Spleen (tissue), 7 donors: Measurements from ENCODE around the gene TRIM65.

Experiments used
- POLR2A ChIP-seq, 3 donors: fragments of 450-650 bp; IDR thresholded peaks; one replicate each; pipeline ENCODE4 v1.5.1; 2017; ENCODE audit warnings: antibody characterized with exemption in 3 of 3, mild to moderate bottlenecking in 1 of 3
- TF ChIP-seq, protein P1 (sequence below), 11 experiments: fragments of 200-600 bp in 7 of 11; fragments of 450-650 bp in 4 of 11; sonication (generic) in 4 of 11; IDR thresholded peaks in 8 of 11; conservative IDR thresholded peaks in 3 of 11; 1 replicate in 7 of 11; 2 replicates in 4 of 11; pipeline versions ENCODE4 v1.4.0 to v1.8.0; 2016 to 2021; ENCODE audit warnings: antibody characterized with exemption in 11 of 11, inconsistent platforms in 4 of 11, mild to moderate bottlenecking in 1 of 11
- donor health status: DM: no; HTN: no; CAD: no; lungs with moderate emphysema.
- donor health status: DM: no; HTN: no; CAD: no.
- donor health status: DM: no; HTN: no; CAD: no.

DNA sequence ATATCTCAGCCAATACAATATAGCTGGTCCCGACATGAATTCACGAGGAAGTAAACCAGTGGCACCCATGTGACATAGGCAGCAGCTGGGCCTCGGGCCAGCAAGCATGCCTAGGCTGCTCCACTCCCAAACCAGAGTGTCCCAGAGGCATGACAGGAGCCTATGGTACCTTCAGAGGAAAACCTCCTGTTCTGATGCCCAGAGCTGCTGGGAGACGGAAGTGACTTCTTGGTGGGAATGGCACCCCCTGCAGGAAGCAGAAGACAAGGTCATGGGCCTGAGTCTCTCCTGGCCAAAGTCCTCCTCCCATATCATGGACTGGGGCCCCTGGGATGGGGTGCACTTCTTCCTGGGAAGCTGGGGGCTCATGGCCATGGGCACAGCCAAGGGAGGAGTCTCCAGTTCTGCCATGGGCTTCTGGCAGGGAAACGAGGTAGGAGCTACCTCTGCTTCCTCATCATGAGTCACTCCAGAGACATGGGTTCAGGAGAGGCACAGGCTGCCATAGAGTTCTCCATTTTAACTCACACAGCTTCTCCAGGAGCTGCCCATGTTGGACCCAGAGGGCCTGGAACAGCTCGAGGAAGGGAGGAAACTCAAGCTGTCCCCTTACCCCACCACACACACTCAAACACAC is 30.7 kb upstream of the TRIM65 start:
- TF ChIP-seq, protein P1, sequence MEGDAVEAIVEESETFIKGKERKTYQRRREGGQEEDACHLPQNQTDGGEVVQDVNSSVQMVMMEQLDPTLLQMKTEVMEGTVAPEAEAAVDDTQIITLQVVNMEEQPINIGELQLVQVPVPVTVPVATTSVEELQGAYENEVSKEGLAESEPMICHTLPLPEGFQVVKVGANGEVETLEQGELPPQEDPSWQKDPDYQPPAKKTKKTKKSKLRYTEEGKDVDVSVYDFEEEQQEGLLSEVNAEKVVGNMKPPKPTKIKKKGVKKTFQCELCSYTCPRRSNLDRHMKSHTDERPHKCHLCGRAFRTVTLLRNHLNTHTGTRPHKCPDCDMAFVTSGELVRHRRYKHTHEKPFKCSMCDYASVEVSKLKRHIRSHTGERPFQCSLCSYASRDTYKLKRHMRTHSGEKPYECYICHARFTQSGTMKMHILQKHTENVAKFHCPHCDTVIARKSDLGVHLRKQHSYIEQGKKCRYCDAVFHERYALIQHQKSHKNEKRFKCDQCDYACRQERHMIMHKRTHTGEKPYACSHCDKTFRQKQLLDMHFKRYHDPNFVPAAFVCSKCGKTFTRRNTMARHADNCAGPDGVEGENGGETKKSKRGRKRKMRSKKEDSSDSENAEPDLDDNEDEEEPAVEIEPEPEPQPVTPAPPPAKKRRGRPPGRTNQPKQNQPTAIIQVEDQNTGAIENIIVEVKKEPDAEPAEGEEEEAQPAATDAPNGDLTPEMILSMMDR (IDR thresholded peaks at IDR 0.05 in 8 of 11, conservative IDR thresholded peaks at IDR 0.05 in 3 of 11), result peak in 6 of 11 experiments; percentile 22 to 52 (median 30)
- TF ChIP-seq POLR2A (IDR thresholded peaks at IDR 0.05), result no peak
